ENCODE data around the gene PSTPIP2.

Gene PSTPIP2

DNA sequence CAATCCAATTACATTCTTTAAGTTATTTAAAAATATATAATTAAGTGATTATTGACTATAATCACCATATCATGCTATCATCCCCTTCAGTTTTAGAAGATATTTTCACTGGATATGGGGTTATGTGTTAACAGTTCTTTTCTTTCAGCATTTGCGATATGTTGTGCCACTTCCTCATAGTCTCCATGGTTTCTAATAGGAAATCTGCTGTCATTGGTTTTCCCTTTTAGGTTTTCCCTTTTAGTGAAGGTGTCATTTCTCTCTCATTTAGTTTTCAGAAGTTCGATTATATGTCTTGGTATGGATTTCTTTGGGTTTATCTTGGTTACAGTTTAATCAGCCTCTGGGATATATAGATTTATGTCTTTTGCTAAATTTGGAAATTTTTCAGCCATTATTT lies 70.2 kb downstream of the PSTPIP2 start:
- no peak overlapping the region for H3K27ac ChIP-seq (ENCODE audit: low read length)
- H3K27me3 ChIP-seq (ENCODE audit: low read depth, low read length) = peaks cover 29% of the 10 kb centered on the region
- H3K4me3 ChIP-seq (ENCODE audit: low read length) = no peak overlapping the region
- no peak for TF ChIP-seq EZH2phosphoT487 (IDR thresholded peaks at IDR 0.05; ENCODE audit: low read depth)
- TF ChIP-seq, protein P1, sequence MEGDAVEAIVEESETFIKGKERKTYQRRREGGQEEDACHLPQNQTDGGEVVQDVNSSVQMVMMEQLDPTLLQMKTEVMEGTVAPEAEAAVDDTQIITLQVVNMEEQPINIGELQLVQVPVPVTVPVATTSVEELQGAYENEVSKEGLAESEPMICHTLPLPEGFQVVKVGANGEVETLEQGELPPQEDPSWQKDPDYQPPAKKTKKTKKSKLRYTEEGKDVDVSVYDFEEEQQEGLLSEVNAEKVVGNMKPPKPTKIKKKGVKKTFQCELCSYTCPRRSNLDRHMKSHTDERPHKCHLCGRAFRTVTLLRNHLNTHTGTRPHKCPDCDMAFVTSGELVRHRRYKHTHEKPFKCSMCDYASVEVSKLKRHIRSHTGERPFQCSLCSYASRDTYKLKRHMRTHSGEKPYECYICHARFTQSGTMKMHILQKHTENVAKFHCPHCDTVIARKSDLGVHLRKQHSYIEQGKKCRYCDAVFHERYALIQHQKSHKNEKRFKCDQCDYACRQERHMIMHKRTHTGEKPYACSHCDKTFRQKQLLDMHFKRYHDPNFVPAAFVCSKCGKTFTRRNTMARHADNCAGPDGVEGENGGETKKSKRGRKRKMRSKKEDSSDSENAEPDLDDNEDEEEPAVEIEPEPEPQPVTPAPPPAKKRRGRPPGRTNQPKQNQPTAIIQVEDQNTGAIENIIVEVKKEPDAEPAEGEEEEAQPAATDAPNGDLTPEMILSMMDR (IDR thresholded peaks at IDR 0.05; ENCODE audit: low read depth, low read length) = no peak
- no peak overlapping the region for H2AFZ ChIP-seq (ENCODE audit: low read depth, low read length)
- no peaks in the 10 kb centered on the region for H4K20me1 ChIP-seq (ENCODE audit: insufficient read depth, low read length)
- H3K4me2 ChIP-seq (ENCODE audit: low read length) = no peak overlapping the region
- no peak overlapping the region for H3K9ac ChIP-seq (ENCODE audit: low read length)
- no peaks in the 10 kb centered on the region for H3K79me2 ChIP-seq (ENCODE audit: low read length)
- H3K4me1 ChIP-seq (ENCODE audit: low read length) = peaks cover 11% of the 10 kb centered on the region
- H3K36me3 ChIP-seq (replicated peaks; ENCODE audit: low read depth, low read length) = no peaks in the 10 kb centered on the region
- no peaks in the 10 kb centered on the region for H3K9me3 ChIP-seq (ENCODE audit: insufficient read depth, low read length)

DNA sequence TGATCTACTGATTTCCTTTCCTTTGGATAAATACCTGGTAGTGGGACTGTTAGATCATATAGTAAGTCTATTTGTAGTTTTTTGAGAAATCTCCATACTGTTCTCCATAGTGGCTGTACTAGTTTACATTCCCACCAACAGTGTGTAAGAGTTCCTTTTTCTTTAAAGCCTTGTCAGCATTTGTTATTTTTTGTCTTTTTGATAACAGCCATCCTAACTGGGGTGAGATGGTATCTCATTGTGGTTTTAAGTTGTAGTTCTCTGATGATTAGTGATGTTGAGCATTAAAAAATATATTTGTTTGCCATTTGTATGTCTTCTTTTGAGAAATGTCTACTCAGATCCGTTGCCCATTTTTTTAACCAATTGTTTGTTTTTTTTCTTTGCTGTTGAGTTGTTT lies 71.0 kb downstream of the PSTPIP2 start:
- no peak for TF ChIP-seq EZH2phosphoT487 (IDR thresholded peaks at IDR 0.05; ENCODE audit: low read depth)
- TF ChIP-seq, protein P1 (IDR thresholded peaks at IDR 0.05; ENCODE audit: low read depth, low read length) = no peak
- H3K36me3 ChIP-seq (replicated peaks; ENCODE audit: low read depth, low read length) = no peaks in the 10 kb centered on the region
- H2AFZ ChIP-seq (ENCODE audit: low read depth, low read length) = no peak overlapping the region
- H3K4me1 ChIP-seq (ENCODE audit: low read length) = peaks cover 11% of the 10 kb centered on the region
- H3K9me3 ChIP-seq (ENCODE audit: insufficient read depth, low read length) = no peaks in the 10 kb centered on the region
- no peaks in the 10 kb centered on the region for H3K79me2 ChIP-seq (ENCODE audit: low read length)
- H3K27ac ChIP-seq (ENCODE audit: low read length) = no peak overlapping the region
- no peak overlapping the region for H3K9ac ChIP-seq (ENCODE audit: low read length)
- no peak overlapping the region for H3K4me3 ChIP-seq (ENCODE audit: low read length)
- H3K27me3 ChIP-seq (ENCODE audit: low read depth, low read length) = peaks cover 27% of the 10 kb centered on the region
- H4K20me1 ChIP-seq (ENCODE audit: insufficient read depth, low read length) = no peaks in the 10 kb centered on the region
- no peak overlapping the region for H3K4me2 ChIP-seq (ENCODE audit: low read length)

DNA sequence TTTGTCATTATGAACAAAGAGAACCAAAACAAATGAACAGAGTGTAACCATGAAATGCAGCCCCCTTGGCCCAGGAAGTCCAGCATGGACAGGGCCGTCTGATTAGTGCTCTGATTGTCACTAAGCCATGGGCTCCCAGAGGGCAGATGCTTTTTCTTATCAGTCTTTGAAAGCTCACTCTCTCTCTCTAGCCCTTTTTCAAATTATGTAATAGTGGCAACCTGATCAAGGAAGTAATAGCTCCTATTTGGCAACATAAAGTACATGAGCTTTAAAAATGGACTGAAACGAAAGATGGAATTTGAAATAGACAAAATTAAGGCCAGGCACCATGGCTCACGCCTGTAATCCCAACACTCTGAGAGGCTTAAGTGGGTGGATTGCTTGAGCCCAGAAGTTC lies 72.5 kb downstream of the PSTPIP2 start:
- H3K9me3 ChIP-seq (ENCODE audit: insufficient read depth, low read length) = no peaks in the 10 kb centered on the region
- H3K4me3 ChIP-seq (ENCODE audit: low read length) = no peak overlapping the region
- H3K4me2 ChIP-seq (ENCODE audit: low read length) = no peak overlapping the region

DNA sequence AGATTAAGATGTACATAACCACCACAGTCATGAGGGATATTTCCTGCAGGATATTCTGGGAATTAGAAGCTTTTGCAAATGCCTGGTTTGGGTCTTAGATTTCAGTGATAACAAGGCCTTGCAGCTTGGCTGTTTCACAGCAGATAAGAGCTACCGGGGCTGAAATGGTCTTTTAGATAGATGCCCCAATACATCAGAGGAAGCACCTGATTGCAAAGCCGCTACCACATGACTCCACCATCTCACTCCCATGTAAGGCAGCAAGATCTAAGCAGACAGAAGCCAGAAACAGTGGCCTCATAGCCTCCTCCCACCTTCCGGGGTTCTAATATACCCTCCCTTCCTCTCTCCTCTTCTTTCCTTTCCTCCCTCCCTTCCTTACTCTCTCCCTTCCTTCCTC lies 73.8 kb downstream of the PSTPIP2 start:
- H3K4me1 ChIP-seq (ENCODE audit: low read length) = peaks cover 11% of the 10 kb centered on the region
- H3K4me3 ChIP-seq (ENCODE audit: low read length) = peak overlapping the region; percentile 60
- H3K79me2 ChIP-seq (ENCODE audit: low read length) = no peaks in the 10 kb centered on the region
- H3K36me3 ChIP-seq (replicated peaks; ENCODE audit: low read depth, low read length) = no peaks in the 10 kb centered on the region
- H3K9me3 ChIP-seq (ENCODE audit: insufficient read depth, low read length) = no peaks in the 10 kb centered on the region
- no peak overlapping the region for H3K9ac ChIP-seq (ENCODE audit: low read length)
- H3K4me2 ChIP-seq (ENCODE audit: low read length) = peak overlapping the region; percentile 75
- TF ChIP-seq, protein P1 (IDR thresholded peaks at IDR 0.05; ENCODE audit: low read depth, low read length) = no peak
- no peak for TF ChIP-seq EZH2phosphoT487 (IDR thresholded peaks at IDR 0.05; ENCODE audit: low read depth)
- H3K27me3 ChIP-seq (ENCODE audit: low read depth, low read length) = peaks cover 32% of the 10 kb centered on the region
- no peak overlapping the region for H3K27ac ChIP-seq (ENCODE audit: low read length)
- H4K20me1 ChIP-seq (ENCODE audit: insufficient read depth, low read length) = no peaks in the 10 kb centered on the region
- no peak overlapping the region for H2AFZ ChIP-seq (ENCODE audit: low read depth, low read length)

More for the DNA sequence above, 72.5 kb downstream of the PSTPIP2 start:
- Histone ChIP-seq H3K9ac (ENCODE audit: low read length) (no peak overlapping the region), H3K79me2 (ENCODE audit: low read length) (no peaks in the 10 kb centered on the region), H2AFZ (ENCODE audit: low read depth, low read length) (no peak overlapping the region), H3K27me3 (ENCODE audit: low read depth, low read length) (peaks cover 24% of the 10 kb centered on the region), H4K20me1 (ENCODE audit: insufficient read depth, low read length) (no peaks in the 10 kb centered on the region), H3K36me3 (replicated peaks; ENCODE audit: low read depth, low read length) (no peaks in the 10 kb centered on the region), H3K27ac (ENCODE audit: low read length) (no peak overlapping the region), H3K4me1 (ENCODE audit: low read length) (peaks cover 11% of the 10 kb centered on the region)
- TF ChIP-seq EZH2phosphoT487 (IDR thresholded peaks at IDR 0.05; ENCODE audit: low read depth) = no peak
- TF ChIP-seq, protein P1 (IDR thresholded peaks at IDR 0.05; ENCODE audit: low read depth, low read length) = no peak
